DMS153 treated with DMSO at 0.1 percent for 48 hours (cell line): ENCODE measurements around the gene EFCAB6.

Experiments
- DNase-seq: peaks from one replicate; lab custom pipeline; 2025; ENCODE audit not compliant: unreplicated experiment; lab: John Stamatoyannopoulos, UW

EFCAB6 gene

DNA sequence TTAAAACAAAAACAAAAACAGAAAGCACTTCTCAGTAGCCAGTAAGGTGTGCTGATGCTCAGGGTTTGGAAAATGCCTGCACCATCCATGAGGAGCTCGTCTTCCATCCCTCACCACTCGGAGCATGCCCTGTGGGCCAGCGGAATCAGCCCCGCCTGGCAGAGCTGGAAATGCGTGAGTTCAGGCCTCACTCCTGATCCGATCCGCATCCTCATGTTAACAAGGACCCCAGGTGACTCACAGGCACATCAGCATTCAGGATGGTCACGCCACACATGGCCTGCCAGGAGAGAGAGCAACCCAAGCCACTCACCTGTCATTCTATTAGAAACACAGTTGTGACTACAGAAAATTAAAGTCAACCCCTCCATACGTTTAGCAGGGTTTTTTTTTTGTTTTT lies 211.8 kb downstream of the EFCAB6 start:
- no peak for DNase-seq

DNA sequence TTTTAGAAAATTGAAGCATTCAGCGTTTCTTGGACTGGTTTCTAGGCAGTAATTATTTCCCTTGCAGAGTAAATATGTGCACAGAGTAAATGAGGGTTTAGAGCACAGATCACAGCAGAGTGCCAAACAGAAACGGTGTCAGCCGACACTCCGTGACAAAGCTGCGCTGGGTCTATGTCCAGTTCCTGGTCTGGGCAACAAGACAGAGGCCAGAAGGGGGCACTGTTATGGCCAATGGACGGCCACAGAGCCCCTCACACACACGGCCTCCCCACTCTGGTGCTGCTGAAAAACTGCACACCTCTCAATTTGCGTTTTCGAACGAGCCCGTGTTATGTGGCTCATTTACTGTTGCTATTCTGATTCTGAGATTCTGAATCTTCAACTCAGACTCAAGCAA lies 219.6 kb downstream of the EFCAB6 start:
- DNase-seq = no peak

DNA sequence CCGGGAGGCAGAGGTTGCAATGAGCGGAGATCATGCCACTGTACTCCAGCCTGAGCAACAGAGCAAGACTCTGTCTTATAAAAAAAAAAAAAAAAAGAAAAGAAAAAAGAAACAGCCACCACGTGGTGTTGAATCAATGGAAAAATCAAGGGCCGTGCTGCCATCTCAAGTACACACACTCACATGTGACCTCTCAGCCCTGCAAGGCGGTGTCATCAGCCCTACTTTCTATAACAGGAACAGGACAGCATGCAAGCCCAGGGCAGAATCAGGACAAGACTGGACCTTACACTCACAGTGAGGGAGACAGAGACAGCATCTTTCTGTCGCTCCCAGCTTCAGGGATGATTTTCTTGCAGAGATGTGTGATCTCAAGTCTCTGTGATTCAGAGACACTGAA lies 220.7 kb downstream of the EFCAB6 start:
- DNase-seq = no peak

DNA sequence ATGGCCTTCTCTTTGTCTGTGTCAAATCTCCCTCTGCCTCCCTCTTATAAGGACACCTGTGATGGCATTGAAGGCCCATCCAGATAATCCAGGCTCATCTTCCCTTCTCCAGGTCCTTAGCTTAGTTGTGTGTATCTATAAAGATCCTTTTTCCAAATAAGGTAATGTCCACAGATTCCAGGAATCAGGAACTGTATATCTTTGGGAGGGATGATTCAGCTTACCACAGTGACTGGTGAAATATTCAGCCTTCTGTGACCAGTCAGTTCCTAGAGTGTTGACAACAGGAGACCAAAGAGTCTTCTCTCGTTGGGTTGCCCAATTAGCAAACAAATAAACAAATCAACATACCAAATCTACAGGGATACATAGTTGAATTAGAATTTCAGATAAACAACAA lies 224.5 kb downstream of the EFCAB6 start:
- DNase-seq = no peak

DNA sequence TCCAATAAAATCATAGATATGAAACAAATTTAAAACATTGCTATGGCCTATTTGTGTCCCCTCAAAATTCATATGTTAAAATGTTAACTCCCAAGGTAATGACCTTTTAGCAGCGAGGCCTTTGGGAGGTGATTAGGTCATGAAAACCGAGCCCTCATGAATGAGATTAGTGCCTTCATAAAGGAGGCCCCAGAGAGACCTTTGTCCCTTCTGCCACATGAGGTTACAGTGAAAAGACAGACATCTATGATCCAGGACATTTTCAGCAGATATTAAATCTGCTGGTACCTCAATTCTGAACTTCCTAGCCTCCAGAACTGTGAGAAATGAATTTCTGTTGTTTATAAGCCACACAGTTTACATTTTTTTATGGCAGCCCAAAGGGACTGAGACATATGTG lies 228.6 kb downstream of the EFCAB6 start:
- no peak for DNase-seq

DNA sequence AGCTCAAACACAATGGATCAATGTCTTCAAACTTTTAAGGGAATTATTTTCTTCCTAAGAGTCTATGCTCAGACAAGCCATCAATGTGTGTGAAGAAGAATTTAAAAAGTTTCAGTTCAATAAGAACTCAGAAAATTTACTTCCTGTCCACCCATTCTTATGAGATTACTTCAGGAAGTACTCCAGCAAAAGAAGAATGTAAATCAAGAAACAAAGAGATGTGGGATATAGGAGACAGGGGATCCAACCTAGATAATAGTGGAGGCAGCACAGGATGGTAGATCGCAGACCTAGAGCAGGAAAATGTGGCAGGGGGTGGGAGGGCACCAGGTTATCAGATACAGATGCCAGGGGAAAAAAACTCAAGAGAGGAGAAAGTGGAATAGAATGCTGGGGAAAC lies 229.7 kb downstream of the EFCAB6 start:
- no peak for DNase-seq

DNA sequence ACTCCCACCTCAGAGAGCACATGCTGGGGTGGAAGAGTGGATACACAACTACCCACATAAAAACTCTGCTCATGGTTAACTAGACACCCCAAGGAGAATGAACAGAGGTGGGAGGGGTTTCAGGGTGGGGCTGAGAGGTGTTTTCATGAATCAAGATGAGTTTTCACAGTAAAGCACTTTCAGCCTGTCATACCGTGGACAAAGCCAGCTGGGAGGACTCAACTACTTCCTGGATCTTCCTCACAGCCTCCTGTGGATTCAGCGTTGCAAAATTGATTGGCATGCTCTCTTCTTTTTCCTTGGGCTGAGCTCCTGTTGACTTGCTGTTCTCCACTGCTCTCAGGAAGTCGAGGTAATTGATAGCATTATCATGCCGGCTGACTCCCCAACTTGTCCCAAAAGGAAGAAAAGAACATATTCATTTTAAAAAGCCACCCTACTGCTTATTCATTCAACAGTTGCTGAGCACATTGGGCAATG lies 231.8 kb downstream of the EFCAB6 start:
- DNase-seq = no peak

DNA sequence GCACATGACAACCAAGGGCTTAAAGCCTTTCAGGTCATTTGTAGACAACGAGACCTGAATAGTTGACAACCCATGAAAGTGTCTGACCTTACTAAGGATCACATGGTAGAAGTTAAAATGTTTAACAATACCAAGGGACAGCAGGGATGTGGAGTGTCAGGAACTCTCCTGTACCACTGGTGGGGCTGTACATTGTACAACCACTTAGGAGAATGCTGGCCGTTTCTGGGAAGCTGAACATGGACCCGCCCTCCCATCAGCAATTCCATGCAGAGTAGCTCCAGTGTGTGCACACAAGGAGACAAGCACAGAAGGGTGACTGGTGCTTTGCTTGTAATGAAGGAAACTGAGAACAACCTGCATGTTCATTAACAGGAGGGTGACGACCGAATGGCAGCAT lies 237.4 kb downstream of the EFCAB6 start:
- no peak for DNase-seq

DNA sequence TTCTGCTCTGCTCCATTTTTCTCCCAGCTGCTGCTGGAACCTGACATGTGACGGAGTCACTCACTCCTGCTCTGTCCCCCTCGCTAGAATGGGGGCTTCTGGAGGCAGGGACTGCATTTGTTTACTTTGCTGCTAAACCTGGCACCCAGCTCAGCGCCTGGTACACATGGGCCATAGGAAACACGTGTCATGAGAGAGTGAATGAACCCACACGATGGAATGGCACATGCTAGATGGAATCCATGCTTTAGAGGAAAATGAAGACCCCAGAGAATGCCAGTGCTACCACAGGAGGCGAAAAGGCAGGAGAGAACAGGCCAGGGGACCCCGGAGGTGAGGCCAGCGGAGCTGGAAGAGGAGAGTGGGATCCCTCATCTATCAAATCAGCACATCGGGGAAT lies 239.4 kb downstream of the EFCAB6 start:
- DNase-seq = no peak

DNA sequence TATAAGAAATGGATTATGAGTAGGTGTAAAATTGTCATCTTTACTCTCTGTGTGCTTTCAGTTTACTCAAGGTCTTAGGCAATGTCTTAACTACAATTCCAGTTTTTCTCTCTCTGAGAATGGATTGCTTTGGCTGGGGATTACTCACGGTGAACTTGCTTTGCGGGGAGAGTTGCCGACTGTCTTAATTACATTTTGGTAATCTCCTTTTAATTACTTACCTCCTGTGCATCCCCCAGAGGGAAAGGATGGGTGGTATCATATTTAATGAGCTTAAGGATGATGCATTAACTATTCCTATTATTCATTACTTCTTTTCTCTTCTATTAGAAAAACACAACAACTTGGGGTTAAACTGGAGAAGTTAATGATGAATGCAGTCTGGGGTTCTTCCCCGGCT lies 240.9 kb downstream of the EFCAB6 start:
- DNase-seq = no peak

DNA sequence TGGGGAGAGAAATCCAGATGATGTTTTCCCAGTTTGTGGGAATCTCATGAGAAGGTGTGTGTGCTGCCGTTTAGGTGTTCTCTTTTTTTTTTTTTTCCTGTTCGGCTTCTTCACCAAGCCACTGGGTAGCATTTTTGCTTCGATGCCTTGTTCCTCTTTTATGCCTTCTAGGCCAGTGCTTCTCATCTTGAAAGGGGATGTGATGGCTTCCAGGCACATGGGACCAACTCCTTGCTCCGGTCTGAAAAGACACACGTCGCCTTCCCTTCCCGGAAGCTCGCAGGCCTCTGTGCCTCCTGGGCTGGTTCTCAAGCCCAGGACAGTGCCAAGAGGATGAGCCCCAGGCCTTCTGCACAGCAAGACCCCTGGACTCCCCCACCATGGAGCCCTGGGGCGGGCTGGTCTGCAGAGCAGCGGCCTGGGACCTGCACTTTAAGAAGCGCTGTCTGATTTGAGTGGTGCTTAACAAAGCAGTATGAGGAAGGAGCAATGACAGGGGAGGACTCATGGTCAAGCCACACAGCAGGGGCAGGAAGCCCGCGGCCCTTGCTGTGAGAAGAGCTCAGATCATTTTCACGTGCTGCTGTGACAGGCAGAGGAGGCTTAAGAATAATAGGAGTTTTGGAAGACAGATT lies 241.5 kb downstream of the EFCAB6 start:
- no peak for DNase-seq

DNA sequence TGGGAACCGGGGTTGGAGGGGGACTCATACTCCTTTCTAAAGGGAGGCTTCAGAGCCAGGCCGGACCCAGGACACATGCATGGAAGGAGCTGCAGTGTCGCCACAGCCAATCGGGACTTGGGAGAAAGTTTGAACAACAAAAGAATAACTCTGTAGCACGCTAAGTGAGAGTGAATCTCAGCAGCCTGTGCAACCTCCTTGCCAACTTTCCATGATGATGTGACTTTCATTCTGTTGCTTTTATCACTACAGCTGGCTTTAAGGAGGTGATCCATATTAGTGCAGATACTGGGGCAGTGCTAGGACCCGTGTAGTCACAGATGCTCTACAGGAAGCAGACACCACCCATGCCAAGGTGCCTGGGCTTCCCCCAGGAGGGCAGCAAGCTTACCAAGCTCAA lies 243.0 kb downstream of the EFCAB6 start:
- no peak for DNase-seq

DNA sequence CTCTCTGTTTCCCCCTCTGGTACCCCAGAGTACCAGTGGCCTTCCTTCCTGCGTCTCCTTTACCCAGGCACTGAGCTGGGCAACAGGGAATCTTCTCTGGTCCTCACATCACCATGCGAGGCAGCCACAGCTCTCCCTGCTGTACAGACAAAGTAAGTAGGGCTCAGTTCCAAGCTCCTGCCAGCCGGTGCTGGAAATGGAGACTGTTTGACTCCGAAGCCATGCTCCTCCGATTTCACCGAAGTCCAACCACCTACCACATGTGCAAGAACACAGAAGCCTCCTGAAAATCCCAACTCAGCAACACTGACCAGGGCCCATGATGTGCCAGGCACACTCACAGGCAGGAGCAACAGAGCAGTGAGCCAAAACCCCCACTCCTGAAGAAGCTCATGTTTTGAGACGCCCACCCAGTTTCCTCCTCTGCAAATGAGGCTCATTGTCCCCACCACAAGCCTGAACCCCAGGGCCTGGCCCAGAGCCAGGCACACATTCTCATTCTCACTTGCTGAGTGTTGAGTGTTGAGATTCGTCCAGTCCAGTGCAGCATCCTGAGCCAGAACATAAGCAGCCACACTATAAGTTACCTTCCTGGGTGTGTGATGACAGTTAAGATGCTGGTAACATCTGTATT lies 244.3 kb downstream of the EFCAB6 start:
- no peak for DNase-seq

DNA sequence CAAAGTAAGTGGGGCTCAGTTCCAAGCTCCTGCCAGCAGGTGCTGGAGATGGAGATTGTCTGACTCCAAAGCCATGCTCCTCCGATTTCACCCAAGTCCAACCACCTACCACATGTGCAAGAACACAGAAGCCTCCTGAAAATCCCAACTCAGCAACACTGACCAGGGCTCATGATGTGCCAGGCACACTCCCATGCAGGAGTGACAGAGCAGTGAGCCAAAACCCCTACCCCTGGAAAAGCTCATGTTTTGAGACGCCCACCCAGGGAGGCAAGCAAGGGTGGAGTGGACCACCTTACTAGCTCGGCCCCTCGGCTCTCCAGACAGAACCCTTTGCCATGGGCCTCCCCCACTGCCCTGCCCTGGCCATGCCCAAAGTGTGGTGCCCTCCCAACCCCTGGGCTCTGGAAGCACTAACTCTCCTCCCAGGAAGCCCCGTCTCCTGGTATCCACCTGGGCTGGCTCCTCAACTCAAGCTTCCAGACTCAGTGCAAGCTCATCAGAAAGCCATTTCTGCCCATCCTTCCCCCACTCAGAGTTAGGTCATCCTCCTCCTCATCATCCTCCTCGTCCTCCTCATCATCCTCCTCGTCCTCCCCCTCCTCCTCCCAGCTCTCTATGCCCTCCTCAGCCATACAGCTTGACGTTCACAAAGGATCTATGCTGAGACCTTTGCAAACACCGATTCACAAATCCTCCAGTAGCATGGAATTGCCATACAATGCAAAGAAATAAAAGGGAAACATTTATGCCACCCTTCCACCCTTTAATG lies 245.4 kb downstream of the EFCAB6 start:
- DNase-seq = no peak

DNA sequence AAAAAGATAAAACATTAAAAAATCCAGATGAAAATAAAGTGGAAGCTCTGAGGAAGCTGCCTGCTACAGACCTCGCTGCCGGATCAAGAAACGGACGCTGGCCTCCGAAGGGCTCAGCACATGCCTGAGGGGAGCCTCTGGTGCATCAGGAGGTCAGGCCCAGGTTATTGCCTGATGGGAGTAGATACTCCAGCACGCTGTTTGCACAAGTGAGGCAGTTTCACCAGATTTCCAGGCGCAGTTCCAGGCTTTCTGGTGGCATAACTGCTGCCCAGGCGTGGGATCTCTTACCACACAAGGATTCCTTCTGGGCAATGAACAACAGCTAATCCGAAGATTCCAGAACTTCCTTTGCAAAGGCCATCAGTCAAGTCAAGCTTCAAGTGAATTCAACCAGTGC lies 246.1 kb downstream of the EFCAB6 start:
- no peak for DNase-seq

DNA sequence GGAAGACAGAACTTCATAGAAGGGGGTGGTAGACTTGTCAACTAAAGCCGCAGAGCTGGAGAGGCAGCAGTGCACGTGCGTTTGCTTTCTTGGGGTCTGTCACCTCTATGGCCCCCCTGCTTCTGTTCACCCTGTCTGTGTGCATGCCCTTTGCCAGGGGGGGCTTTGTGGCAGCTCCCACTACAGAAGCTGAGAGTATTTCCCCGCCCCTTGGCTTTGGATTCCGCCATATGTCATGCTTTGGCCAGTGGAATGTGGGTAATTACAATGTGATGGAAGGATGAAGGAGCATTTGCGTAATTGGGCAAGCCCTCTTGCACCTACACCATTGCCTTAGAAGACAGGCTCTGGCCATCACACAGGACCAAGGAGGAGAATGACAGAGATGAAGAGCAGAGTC lies 247.2 kb downstream of the EFCAB6 start:
- DNase-seq = no peak

DNA sequence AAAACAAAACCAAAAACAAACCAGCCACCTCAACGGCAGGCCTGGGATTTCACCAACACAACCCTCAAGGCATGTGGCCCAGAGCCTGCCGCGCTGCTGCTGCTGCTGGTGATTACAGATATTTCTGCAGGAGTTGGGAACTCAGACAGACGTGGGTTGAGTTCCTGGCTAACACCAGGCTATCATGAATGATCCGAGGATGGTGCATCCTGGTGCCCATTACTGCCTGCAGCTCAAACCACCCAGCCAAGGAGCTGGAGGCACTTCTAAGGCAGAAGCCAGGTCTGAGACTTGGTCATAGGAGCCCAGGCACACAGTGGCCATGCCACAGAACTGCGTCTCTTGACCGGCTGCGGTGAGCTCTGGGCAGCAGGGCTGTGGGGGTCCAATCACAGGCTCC lies 248.5 kb downstream of the EFCAB6 start:
- DNase-seq = no peak

DNA sequence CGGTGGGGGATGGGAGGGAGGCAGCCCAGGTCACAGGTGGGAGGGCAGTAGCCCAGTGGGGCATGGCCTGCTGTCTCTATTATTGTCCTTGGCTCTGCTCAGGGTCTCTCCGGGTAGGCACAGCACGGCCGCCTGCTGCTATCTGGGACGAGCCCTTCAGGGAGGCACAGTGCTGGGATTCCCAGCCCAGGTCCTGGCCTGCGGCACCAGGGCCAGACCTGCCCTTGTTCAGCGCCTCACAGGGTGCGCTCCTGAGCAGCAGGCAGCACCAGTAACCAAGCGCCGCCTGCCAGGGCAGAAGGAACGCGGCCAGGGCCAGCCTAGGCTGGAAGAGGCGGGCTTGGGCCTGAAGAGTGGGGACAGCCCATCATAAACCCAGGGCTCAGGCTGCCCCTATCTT lies 249.3 kb downstream of the EFCAB6 start:
- no peak for DNase-seq

DNA sequence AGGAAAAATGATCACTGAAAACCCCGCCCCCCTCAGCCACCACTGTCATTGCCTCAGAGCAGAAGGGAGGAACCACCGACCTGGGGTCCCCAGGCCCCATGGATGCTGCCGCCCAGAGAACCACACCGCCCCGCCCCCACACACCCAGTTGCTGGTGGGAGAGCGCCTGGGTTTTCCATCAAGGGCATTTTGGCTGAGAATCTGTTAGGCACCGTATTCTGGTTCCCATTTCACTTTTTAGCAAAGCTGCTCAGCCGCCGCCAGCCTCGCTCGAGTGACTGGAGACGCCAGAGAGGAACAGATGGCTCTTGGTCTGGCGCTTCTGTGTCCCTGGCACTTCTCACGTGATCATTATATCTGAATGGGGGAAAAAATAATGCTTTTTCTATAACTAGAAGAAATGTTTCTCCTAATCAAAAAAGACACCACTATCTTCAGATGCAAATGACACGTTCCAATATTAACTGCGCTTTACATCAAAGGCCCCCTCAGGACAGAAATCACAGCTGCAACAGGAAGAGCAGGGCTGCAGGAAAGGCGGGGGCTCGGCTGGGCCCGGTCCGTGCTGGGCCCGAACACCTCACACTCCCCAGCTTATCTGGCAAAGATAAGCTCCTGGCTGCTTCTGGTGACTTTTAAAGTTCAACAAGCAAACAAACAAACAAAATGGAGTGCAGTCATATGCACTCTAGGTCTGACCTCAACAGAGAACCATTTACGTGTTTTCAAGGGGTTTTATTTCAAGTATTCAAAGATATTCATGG lies 250.5 kb downstream of the EFCAB6 start:
- DNase-seq = no peak

DNA sequence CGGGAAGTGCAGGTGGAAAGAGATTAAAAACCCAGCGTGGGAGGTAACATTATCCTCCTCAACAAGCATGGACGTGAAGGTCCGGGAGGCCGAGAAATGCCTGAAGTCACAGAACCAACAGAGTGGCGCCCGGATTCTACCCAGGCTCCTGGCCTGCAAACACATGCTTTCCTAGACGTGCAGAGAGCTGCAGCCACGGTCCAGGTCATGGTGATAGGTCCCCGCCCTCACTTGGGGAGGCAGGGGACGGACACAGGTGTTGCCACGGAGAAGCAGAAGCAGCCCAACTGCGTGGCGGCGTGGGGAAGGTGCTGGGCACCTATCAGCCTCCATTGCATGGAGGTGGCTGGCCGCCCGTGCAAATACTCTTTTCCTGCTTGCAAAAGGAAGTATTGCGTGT lies 251.5 kb downstream of the EFCAB6 start:
- no peak for DNase-seq
